GM12892 (cell line): ENCODE measurements around the gene GPR152.

Source experiments
- DNase-seq: peaks from one replicate; pipeline ENCODE4 v3.0.0; 2011; ENCODE audit not compliant: insufficient read length
- FAIRE-seq: peaks from 2 replicates; lab custom pipeline; 2011; peaks lifted over from hg19 to GRCh38; lab: Jason Lieb, UNC
- POLR2A ChIP-seq: IDR thresholded peaks from 2 replicates; pipeline ENCODE4 v1.6.1; 2011; ENCODE audit warnings: low read depth, low read length, control low read depth
- POLR2AphosphoS5 ChIP-seq: IDR thresholded peaks from 2 replicates; pipeline ENCODE4 v1.6.1; 2011; ENCODE audit warnings: low read depth, low read length, control low read depth
- TAF1 ChIP-seq: IDR thresholded peaks from 2 replicates; pipeline ENCODE4 v1.6.1; 2011; ENCODE audit warnings: low read depth, mild to moderate bottlenecking, control low read depth, low read length, borderline replicate concordance

GPR152 gene

DNA sequence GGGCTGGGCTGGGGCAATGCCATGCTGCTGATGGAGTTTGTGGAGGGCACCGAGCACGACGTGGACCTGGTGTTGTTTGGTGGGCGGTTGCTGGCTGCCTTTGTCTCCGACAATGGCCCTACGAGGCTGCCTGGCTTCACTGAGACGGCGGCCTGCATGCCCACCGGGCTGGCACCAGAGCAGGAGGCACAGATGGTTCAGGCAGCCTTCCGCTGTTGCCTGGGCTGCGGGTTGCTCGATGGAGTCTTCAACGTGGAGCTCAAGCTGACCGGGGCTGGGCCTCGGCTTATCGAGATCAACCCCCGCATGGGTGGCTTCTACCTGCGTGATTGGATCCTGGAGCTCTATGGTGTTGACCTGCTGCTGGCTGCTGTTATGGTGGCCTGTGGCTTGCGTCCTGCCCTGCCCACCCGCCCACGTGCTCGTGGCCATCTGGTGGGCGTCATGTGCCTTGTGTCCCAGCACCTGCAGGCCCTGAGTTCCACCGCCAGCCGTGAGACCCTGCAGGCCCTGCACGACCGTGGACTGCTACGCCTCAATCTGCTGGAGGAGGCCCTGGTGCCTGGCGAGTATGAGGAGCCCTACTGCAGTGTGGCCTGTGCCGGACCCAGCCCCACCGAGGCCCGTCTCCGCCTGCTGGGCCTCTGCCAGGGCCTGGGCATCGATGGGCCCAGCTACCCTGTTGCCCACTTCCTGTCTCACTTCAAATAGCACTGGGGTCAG, 28.5 kb downstream of the GPR152 start:
- no peak for FAIRE-seq
- no peak for TF ChIP-seq POLR2AphosphoS5
- no peak for TF ChIP-seq TAF1
- no peak for TF ChIP-seq POLR2A
- DNase-seq, result no peak

DNA sequence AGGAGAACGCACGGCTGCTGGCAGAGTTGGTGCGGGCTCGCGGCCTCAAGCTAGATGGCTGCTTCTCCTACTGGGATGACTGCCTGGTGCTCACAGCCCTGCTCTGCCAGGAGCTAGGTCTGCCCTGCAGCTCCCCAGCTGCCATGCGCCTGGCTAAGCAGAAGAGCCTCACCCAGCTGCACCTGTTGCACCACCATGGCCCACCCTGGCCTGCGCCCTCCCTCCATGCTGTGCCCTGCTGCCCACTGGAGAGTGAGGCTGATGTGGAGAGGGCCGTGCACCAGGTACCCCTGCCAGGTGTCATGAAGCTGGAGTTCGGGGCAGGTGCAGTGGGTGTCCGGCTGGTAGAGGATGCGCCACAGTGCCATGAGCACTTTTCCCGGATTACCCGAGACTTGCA, 29.1 kb downstream of the GPR152 start:
- no peak for TF ChIP-seq TAF1
- TF ChIP-seq POLR2A, result no peak
- no peak for TF ChIP-seq POLR2AphosphoS5
- no peak for FAIRE-seq
- DNase-seq, result no peak

DNA sequence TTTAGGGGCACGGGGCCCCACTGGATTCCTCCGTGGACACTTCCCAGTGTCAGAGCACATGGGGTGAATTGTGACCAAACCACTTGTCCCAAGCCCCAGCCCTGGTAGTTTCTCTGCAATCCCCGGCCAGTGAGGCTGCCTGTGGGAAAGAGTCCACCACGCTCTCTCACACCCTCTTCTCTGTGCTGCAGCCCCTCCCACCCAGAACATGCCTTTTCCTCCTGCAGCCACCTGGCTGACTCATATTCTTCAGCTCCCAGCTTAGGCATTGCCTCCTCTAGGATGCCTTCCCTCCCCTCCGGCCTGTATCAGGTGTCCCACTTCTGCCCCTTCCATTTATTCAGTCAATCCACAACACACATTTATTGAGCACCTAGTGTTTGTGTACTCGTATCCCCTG, 29.6 kb downstream of the GPR152 start:
- peak; percentile 63 for FAIRE-seq
- DNase-seq, result no peak
- TF ChIP-seq POLR2AphosphoS5 (no peak), POLR2A (no peak), TAF1 (no peak)

DNA sequence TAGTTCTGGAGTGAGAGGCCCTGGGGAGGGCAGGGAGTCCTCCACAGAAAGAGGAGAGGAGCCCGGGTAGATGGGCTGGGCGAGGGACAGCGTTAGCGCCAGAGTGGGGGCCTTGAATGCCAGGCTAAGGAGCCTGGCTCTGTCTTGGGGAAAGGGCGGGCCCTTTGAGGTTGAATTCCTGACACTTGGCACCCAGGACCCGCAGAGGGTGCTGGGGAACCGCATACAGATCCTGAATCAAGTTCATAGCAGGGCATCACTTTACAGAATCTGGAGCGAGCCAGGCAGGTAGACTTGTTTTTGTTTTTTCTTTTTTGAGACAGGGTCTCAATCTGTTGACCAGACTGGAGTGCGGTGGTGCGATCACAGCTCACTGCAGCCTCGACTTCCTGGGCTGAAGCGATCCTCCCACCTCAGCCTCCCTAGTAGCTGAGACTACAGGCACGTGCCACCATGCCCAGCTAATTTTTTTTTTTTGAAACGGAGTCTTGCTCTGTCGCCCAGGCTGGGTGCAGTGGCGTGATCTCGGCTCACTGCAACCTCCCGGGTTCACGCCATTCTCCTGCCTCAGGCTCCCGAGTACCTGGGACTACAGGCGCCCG, 31.0 kb downstream of the GPR152 start:
- no peak for FAIRE-seq
- no peak for DNase-seq
- TF ChIP-seq POLR2AphosphoS5 (no peak), POLR2A (no peak)

DNA sequence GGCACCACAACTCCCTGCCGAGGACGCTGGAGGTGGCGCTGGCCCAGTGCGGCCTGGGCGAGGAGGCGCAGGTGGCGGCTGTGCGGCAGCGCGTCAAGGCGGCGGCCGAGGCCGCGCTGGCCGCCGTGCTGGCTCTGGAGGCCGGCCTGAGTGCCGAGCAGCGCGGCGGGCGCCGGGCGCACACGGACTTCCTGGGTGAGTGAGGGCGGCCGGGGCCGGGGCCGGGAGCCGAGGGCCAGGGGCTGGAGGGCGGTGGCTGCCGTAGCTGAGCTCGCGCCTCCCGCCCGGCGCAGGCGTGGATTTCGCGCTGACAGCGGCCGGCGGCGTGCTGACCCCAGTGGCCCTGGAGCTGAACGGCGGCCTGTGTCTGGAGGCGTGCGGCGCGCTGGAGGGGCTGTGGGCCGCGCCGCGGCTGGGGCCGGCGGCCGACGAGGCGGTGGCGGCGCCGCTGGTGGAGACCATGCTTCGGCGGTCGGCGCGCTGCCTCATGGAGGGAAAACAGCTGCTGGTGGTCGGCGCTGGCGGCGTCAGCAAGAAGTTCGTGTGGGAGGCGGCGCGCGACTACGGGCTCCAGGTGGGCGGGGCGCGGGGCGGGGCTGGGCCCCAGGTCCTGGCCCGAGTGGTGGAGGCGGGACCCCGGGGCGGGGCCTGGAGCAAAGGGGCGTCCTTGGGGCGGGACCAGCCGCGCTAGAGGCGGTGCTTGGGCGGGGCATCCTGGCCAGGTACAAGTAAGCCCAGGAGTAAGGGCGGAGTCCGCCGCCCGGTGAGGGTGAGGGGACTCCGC, 31.7 kb downstream of the GPR152 start:
- no peak; the same call in 1 of the 2 replicates for TF ChIP-seq POLR2A
- no peak for TF ChIP-seq POLR2AphosphoS5
- TF ChIP-seq TAF1, result no peak
- FAIRE-seq, result peak; percentile 100
- DNase-seq, result peak; percentile 99

DNA sequence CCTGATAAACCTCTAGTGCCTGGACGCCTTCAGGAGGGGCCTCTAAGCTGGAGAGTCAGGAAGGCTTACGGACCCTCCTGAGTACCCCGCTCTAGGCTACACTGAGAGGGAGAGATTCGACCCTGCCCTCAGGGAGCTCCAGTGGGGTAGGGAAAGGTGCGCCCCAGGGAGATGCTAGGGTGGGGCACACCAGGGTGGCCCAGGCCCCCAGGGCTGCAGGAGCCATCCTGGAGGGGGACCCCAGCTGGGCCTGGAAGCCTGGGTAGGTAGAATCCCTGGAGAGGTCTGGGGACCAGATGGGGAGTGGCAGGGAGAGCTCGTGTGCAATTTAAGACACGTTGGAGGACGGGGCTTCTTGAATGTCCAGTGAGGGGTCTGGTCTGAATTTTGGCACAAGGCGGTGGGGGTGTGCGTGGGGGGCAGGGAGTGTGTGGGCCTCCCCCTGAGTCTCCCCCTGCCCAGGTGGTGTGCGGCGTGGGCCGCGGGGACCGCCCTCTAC, 32.3 kb downstream of the GPR152 start:
- DNase-seq (no peak), FAIRE-seq (no peak)
- TF ChIP-seq POLR2A, result no peak
- TF ChIP-seq POLR2AphosphoS5, result no peak
- TF ChIP-seq TAF1, result no peak

DNA sequence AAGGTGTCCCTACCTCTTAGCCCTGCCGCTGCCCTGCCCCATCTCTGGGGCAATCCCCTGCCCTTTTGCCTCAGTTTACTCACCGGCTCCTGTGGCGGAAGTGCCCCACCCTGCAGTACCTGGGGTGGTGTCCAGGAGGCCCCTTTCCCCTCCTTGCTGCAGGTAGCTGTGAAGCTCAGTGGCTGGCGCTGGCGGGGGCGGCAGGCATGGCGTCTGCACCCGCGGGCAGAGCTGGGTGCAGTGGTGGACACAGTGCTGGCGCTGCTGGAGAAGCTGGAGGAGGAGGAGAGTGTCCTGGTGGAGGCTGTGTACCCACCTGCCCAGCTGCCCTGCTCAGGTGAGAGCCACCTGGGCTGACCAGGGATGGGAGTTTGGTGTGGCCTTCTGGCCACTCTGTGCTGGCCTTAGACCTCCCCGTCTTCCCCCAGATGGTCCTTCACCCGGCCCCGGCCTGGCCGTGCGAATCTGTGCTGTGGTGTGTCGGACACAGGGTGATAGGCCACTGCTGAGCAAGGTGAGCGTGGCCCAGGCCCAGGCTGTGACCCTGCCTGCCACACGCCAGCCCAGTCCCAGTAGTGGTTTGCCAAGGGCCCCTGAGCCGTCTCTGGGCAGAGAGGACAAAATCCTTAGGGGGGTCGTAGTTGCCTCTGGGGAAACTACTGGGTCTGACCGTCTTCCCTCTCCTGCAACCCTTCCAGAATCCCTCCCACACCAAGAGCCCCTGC, 33.0 kb downstream of the GPR152 start:
- FAIRE-seq (no peak), DNase-seq (no peak)
- TF ChIP-seq POLR2A (no peak), POLR2AphosphoS5 (no peak), TAF1 (no peak)

DNA sequence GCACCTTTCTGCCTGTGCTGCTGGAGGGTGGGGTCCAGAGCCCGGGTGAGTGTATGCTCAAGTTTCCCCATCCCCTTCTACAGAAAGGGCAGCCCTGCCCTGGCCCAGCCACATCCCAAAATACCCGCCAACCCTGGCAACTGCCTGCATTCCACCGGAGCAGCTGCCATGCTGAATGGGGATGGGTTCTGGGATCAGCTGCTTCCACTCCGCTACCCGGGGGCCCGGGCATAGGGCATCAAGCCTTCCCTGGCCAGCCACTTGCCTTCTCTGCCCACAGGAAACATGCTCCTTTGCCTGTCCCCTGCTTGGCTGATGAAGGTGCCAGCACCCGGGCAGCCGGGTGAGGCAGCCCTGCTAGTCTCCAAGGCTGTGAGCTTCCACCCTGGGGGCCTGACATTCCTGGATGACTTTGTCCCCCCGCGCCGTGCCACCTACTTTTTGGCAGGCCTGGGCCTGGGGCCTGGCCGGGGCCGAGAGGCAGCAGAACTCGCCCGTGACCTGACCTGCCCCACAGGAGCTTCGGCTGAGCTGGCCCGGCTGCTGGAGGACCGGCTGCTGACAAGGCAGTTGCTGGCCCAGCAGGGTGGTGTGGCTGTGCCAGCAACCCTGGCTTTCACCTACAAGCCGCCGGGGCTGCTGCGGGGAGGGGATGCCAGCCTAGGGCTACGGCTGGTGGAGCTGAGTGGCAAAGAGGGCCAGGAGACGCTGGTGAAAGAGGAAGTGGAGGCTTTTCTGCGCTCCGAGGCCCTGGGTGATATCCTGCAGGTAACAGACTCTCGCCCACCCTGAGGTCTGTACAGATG, 33.9 kb downstream of the GPR152 start:
- TF ChIP-seq POLR2A, result no peak
- TF ChIP-seq TAF1, result no peak
- no peak for TF ChIP-seq POLR2AphosphoS5
- no peak for DNase-seq
- FAIRE-seq, result peak; percentile 68

DNA sequence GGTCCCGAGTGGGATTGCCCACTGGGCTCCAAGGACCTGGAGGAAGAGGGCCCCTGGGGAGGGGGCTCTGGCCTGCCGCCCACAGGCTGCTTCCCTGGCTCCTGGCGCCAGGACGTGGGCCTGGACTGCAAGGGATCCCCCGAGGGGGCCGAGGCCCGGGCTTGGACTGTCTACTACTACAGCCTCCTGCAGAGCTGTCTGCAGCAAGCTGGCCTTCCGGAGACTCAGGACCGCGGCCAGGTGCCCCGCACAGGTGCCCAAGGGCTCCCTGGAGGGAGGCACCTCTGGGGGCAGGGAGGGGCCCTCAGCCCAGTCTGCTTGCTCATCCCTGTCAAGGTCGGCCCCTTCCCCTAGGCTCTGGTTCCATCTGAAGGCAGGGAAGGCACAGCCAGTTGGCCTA, 35.1 kb downstream of the GPR152 start:
- DNase-seq (no peak), FAIRE-seq (no peak)

More for the DNA sequence above, 35.1 kb downstream of the GPR152 start:
- TF ChIP-seq TAF1, result no peak
- TF ChIP-seq POLR2AphosphoS5, result no peak
- no peak for TF ChIP-seq POLR2A
